HepG2 (cell line): Measurements from ENCODE around the gene HAGH. TPM values are rescaled to one million over a fixed set of nuclear protein-coding genes. Genes with fewer than 3 reads are reported as not detected.

Experiments used
- BHLHE40 ChIP-seq: IDR thresholded peaks from 2 replicates; pipeline ENCODE4 v1.6.1; 2011; ENCODE audit warnings: low read length, improper control_type of control experiment
- IRF2 ChIP-seq: IDR thresholded peaks from 2 replicates; pipeline ENCODE4 v1.6.1; 2018; ENCODE audit warnings: missing genetic modification reagents, missing compliant biosample characterization
- MED8 ChIP-seq: sonication (generic); formaldehyde crosslinking; IDR thresholded peaks from 2 replicates; pipeline ENCODE4 v1.8.1; 2023; ENCODE audit warnings: mild to moderate bottlenecking, missing genetic modification reagents; ENCODE audit not compliant: insufficient replicate concordance
- NONO ChIP-seq, 2 experiments: fragments of 450-650 bp in 1 of 2; sonication (generic) in 1 of 2; formaldehyde crosslinking in 1 of 2; IDR thresholded peaks in 1 of 2; conservative IDR thresholded peaks in 1 of 2; 2 replicates each; pipeline versions ENCODE4 v1.6.1 to v1.8.0; 2017 to 2022; ENCODE audit warnings: mild to moderate bottlenecking in 1 of 2, missing genetic modification reagents in 1 of 2, moderate library complexity in 1 of 2
- NRL ChIP-seq: sonication (generic); formaldehyde crosslinking; IDR thresholded peaks from 2 replicates; pipeline ENCODE4 v1.5.0; 2020; ENCODE audit warnings: missing genetic modification reagents, mild to moderate bottlenecking, moderate library complexity, borderline replicate concordance
- PLRG1 ChIP-seq: fragments of 450-650 bp; conservative IDR thresholded peaks from 2 replicates; pipeline ENCODE4 v1.6.1; 2016
- POLR2AphosphoS5 ChIP-seq: IDR thresholded peaks from 2 replicates; pipeline ENCODE4 v1.6.1; 2012; ENCODE audit warnings: low read depth, low read length
- SMAD3 ChIP-seq: sonication (generic); formaldehyde crosslinking; IDR thresholded peaks from 2 replicates; pipeline ENCODE4 v1.4.0; 2020; ENCODE audit warnings: missing genetic modification reagents
- SP5 ChIP-seq: IDR thresholded peaks from 2 replicates; pipeline ENCODE4 v1.6.1; 2016; ENCODE audit warnings: low read depth, borderline replicate concordance
- ZBTB21 ChIP-seq: sonication (generic); formaldehyde crosslinking; IDR thresholded peaks from 2 replicates; pipeline ENCODE4 v1.4.0; 2020; ENCODE audit warnings: missing genetic modification reagents
- ZNF446 ChIP-seq: sonication (generic); formaldehyde crosslinking; IDR thresholded peaks from 2 replicates; pipeline ENCODE4 v1.5.0; 2020; ENCODE audit warnings: mild to moderate bottlenecking, missing genetic modification reagents
- ZNF501 ChIP-seq: sonication (generic); formaldehyde crosslinking; IDR thresholded peaks from 2 replicates; pipeline ENCODE4 v1.5.1; 2020; ENCODE audit warnings: mild to moderate bottlenecking, moderate library complexity, missing genetic modification reagents
- ZNF629 ChIP-seq: sonication (generic); formaldehyde crosslinking; conservative IDR thresholded peaks from 2 replicates; pipeline ENCODE4 v1.5.0; 2020; ENCODE audit warnings: missing genetic modification reagents
- polyA plus RNA-seq, 8 experiments: library from polyadenylated mRNA; depleted of rRNA in 3 of 8; stranded (reverse) in 7 of 8; unstranded in 1 of 8; fragments of >200 nt; fragmentation: Illumina TruSeq in 4 of 8; extraction: Trizol in 4 of 8; gene quantifications; 2 replicates each; pipeline versions ENCODE4 v1.2.1 to v1.2.3, GENCODE V29; 2011 to 2016; ENCODE audit warnings: low read depth in 4 of 8, missing spikeins in 1 of 8, mixed read lengths in 1 of 8; ENCODE audit not compliant: insufficient read depth in 1 of 8
- total RNA-seq, 5 experiments: library from RNA; depleted of rRNA; stranded (reverse); fragments of >200 nt; fragmentation: Illumina TruSeq; extraction: Trizol; gene quantifications; 2 replicates each; pipeline ENCODE4 v1.2.3, GENCODE V29; 2016; ENCODE audit warnings: low read depth in 1 of 5
- TF ChIP-seq, protein P1 (sequence below): IDR thresholded peaks from 2 replicates; pipeline ENCODE4 v1.6.1; 2012; ENCODE audit warnings: low read depth, low read length, improper control_type of control experiment
- TF ChIP-seq, protein P2 (sequence below): sonication (generic); formaldehyde crosslinking; IDR thresholded peaks from 2 replicates; pipeline ENCODE4 v1.4.0; 2020; ENCODE audit warnings: missing genetic modification reagents, borderline replicate concordance
- TF ChIP-seq, protein P3 (sequence below): sonication (generic); formaldehyde crosslinking; IDR thresholded peaks from 2 replicates; pipeline ENCODE4 v1.4.0; 2020; ENCODE audit warnings: missing genetic modification reagents
- TF ChIP-seq, protein P4 (sequence below): sonication (generic); formaldehyde crosslinking; IDR thresholded peaks from 2 replicates; pipeline ENCODE4 v1.5.1; 2020; ENCODE audit warnings: missing genetic modification reagents, mild to moderate bottlenecking, borderline replicate concordance
- TF ChIP-seq, protein P5 (sequence below): sonication (generic); formaldehyde crosslinking; IDR thresholded peaks from 2 replicates; pipeline ENCODE4 v1.5.1; 2020; ENCODE audit warnings: missing genetic modification reagents, mild to moderate bottlenecking, borderline replicate concordance

The HAGH gene
- total and polyA plus RNA-seq, 2 of the 13 experiments (the other 11 are each of a cell fraction or from before 2014, with no cell fraction given), result 70.4 to 95.4 TPM

DNA sequence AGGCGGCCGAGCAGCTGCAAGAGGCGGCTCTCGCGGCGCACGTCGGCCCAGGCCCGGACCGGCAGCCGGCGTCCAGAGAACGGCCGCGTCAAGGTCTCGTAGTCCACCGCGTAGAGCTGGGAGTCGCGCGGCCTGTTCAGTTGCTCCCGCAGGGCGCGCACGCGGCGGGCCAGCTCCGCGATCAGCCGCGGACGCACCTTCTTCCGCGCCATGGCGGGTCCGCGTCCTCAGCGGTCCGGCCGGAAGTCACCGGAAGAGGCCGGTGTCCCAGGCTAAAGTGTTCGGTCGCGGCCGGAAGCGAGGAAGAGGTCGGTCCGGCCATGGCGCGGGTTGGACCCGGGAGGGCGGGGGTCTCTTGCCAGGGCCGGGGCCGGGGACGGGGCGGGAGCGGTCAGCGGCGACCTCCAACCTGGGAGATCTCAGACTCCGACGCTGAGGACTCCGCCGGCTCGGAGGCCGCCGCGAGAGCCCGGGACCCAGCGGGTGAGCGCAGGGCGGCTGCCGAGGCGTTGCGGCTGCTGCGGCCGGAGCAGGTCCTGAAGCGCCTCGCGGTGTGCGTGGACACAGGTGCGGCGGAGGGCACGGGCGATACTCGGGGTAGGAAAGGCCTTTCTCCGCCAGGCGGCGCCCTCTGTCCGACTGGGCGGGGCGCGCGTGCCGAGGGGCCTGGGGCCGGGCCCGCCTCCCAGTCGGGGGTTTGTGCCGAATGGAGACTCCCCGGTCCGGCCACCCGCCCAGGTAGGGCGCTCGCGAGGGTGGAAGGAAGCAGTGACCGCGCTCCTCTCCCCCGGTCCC lies 53.5 kb downstream of the HAGH start, which contains the start of gene MRPS34 (continued):
- TF ChIP-seq, protein P1, sequence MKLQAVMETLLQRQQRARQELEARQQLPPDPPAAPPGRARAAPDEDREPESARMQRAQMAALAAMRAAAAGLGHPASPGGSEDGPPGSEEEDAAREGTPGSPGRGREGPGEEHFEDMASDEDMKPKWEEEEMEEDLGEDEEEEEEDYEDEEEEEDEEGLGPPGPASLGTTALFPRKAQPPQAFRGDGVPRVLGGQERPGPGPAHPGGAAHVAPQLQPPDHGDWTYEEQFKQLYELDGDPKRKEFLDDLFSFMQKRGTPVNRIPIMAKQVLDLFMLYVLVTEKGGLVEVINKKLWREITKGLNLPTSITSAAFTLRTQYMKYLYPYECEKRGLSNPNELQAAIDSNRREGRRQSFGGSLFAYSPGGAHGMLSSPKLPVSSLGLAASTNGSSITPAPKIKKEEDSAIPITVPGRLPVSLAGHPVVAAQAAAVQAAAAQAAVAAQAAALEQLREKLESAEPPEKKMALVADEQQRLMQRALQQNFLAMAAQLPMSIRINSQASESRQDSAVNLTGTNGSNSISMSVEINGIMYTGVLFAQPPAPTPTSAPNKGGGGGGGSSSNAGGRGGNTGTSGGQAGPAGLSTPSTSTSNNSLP, result no peak
- TF ChIP-seq IRF2 (CRISPR knock-in tag) (peak; percentile 73), PLRG1 (no peak), NRL (CRISPR knock-in tag) (no peak), NONO (IDR thresholded peaks at IDR 0.05) (no peak), NONO (CRISPR knock-in tag; conservative IDR thresholded peaks at IDR 0.05) (peak; percentile 96), ZNF629 (CRISPR knock-in tag) (peak; percentile 68), SP5 (CRISPR knock-in tag) (peak; percentile 80; the same call in 1 of the 2 replicates), SMAD3 (CRISPR knock-in tag) (peak; percentile 91), ZNF446 (CRISPR knock-in tag) (0 out of 2 replicates have a peak, but pooled peaks have one; percentile 40), ZBTB21 (CRISPR knock-in tag) (peak; percentile 53; the same call in 1 of the 2 replicates), MED8 (CRISPR knock-in tag) (peak; percentile 90), POLR2AphosphoS5 (peak; percentile 78), BHLHE40 (peak; percentile 87), ZNF501 (CRISPR knock-in tag) (peak; percentile 50; the same call in 1 of the 2 replicates)
- TF ChIP-seq, protein P2, sequence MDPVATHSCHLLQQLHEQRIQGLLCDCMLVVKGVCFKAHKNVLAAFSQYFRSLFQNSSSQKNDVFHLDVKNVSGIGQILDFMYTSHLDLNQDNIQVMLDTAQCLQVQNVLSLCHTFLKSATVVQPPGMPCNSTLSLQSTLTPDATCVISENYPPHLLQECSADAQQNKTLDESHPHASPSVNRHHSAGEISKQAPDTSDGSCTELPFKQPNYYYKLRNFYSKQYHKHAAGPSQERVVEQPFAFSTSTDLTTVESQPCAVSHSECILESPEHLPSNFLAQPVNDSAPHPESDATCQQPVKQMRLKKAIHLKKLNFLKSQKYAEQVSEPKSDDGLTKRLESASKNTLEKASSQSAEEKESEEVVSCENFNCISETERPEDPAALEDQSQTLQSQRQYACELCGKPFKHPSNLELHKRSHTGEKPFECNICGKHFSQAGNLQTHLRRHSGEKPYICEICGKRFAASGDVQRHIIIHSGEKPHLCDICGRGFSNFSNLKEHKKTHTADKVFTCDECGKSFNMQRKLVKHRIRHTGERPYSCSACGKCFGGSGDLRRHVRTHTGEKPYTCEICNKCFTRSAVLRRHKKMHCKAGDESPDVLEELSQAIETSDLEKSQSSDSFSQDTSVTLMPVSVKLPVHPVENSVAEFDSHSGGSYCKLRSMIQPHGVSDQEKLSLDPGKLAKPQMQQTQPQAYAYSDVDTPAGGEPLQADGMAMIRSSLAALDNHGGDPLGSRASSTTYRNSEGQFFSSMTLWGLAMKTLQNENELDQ, result peak; percentile 35; the same call in 1 of the 2 replicates
- TF ChIP-seq, protein P3, sequence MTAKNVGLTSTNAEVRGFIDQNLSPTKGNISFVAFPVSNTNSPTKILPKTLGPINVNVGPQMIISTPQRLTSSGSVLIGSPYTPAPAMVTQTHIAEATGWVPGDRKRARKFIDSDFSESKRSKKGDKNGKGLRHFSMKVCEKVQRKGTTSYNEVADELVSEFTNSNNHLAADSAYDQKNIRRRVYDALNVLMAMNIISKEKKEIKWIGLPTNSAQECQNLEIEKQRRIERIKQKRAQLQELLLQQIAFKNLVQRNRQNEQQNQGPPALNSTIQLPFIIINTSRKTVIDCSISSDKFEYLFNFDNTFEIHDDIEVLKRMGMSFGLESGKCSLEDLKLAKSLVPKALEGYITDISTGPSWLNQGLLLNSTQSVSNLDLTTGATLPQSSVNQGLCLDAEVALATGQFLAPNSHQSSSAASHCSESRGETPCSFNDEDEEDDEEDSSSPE (CRISPR knock-in tag), result peak; percentile 81; the same call in 1 of the 2 replicates
- TF ChIP-seq, protein P4, sequence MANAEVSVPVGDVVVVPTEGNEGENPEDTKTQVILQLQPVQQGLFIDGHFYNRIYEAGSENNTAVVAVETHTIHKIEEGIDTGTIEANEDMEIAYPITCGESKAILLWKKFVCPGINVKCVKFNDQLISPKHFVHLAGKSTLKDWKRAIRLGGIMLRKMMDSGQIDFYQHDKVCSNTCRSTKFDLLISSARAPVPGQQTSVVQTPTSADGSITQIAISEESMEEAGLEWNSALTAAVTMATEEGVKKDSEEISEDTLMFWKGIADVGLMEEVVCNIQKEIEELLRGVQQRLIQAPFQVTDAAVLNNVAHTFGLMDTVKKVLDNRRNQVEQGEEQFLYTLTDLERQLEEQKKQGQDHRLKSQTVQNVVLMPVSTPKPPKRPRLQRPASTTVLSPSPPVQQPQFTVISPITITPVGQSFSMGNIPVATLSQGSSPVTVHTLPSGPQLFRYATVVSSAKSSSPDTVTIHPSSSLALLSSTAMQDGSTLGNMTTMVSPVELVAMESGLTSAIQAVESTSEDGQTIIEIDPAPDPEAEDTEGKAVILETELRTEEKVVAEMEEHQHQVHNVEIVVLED (CRISPR knock-in tag), result peak; percentile 70; the same call in 1 of the 2 replicates
- TF ChIP-seq, protein P5, sequence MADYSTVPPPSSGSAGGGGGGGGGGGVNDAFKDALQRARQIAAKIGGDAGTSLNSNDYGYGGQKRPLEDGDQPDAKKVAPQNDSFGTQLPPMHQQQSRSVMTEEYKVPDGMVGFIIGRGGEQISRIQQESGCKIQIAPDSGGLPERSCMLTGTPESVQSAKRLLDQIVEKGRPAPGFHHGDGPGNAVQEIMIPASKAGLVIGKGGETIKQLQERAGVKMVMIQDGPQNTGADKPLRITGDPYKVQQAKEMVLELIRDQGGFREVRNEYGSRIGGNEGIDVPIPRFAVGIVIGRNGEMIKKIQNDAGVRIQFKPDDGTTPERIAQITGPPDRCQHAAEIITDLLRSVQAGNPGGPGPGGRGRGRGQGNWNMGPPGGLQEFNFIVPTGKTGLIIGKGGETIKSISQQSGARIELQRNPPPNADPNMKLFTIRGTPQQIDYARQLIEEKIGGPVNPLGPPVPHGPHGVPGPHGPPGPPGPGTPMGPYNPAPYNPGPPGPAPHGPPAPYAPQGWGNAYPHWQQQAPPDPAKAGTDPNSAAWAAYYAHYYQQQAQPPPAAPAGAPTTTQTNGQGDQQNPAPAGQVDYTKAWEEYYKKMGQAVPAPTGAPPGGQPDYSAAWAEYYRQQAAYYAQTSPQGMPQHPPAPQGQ, result peak; percentile 66; the same call in 1 of the 2 replicates
